ENCODE data around the gene MYH3.

Gene MYH3

GRCh38 chr17:10613775-10614513 is 43.2 kb downstream of the MYH3 start:
- DNase-seq (ENCODE audit: low read depth), result no peak

DNA sequence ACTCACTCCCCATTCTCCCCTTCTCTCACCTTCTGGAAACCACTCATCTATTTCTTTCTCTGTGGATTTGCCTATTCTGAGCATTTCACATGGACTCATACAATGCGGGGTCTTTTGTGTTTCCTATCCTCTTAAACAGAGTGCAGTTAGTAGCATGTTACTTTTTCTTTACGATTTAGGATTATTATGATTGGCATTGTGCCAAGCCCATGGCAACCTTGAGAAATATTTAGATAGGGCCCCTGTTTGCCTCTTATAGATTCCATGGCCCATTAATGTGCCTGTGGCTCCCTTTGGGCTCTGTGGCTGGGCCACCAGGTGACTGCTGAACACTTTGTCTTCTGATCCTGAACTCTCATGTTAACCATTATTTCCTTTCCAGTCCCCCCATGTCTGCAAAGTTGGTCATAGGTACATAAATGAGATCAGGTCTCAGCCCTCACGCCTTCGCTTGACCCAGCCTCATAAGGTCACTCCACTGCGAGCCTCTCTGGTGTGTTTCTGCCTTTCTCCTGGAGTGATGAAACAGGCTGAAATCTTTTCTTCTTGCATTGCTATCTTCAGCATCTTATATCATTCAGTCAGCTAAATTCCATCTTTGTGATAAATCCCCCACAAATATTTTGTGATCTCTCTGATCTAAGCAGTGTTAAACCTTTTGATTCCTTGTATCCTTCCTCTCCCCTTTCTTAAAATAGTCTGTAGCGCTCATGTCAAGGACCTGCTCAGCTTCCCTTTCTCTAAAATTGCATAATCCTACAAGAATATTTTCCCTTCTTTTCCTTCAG is 44.0 kb downstream of the MYH3 start:
- DNase-seq (ENCODE audit: low read depth), result no peak

- no peak for DNase-seq (ENCODE audit: low read depth)
Measured at GRCh38 chr17:10610884-10611283, 46.2 kb downstream of the MYH3 start.

DNA sequence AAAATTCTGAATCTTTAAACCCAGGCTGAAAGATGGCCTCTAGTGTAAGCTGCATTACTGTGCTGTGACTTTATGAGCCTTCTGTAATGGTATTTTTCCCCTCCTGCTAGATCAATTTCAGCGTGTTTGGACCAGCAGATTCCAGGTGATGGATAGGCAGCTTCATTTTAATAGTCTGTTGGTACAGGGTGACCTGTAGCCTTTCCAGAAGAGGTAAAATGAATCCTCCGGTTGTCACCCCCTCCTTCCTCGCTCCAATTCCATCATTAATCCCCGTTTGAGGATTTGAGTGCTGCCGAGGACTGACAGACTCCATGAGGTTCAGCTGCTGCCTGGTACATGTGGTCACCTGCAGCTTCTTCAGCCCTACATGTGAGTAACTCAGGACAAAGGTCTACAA is 48.9 kb downstream of the MYH3 start:
- no peak for DNase-seq (ENCODE audit: low read depth)

GRCh38 chr17:10606110-10606509 is 51.0 kb downstream of the MYH3 start:
- no peak for DNase-seq (ENCODE audit: low read depth)

DNA sequence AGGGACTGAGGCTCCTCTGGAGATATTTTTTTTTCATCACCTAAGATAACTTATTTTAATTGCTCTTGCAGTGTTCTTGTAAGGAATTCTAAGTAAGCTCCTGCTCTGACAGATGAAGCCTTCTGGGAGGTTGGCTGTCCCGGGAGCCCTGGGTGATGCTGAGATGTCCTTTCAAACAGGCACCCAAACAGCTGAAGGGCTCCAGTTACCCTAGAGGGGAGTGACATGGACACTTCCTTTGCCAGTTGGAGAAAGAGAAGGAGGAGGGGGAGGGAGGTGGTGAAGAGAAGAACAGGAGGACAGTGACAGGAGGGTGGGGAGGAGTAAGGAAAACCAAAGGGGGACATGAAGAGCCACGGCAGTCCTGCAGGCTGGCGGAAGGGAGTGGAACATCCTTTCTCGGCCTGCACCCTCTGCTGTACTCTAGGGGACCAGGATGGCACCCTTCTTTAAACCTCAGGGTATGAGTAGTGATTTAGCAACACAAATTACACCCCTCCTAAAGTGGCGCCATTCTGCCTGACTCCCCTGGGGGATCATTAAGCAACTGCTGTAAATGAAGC is 51.8 kb downstream of the MYH3 start:
- no peak for DNase-seq (ENCODE audit: low read depth)

- no peak for DNase-seq (ENCODE audit: low read depth)
Measured at GRCh38 chr17:10604521-10604920, 52.6 kb downstream of the MYH3 start.

GRCh38 chr17:10603931-10604330 is 53.2 kb downstream of the MYH3 start:
- DNase-seq (ENCODE audit: low read depth), result no peak

DNA sequence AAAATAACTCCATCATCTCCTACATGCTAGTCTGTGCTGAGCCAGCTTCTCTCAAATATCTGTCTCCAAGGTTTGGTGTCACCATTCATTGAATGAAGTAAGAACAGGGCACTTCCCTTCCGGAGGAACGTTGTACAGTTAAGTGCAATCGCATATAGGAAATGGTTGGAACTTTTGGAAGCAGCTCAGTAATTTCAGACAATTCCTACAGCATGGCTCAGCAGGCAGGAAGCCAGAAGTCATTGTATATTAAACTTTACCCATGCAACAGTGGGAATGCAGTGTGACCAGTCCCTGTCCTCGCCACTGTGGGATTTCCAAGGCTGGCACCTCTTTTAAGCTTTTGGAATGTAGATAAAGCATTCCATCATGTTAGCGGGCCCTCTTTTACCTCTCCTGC is 56.5 kb downstream of the MYH3 start:
- no peak for DNase-seq (ENCODE audit: low read depth)

GRCh38 chr17:10598621-10599020 is 58.5 kb downstream of the MYH3 start:
- DNase-seq (ENCODE audit: low read depth), result no peak

DNA sequence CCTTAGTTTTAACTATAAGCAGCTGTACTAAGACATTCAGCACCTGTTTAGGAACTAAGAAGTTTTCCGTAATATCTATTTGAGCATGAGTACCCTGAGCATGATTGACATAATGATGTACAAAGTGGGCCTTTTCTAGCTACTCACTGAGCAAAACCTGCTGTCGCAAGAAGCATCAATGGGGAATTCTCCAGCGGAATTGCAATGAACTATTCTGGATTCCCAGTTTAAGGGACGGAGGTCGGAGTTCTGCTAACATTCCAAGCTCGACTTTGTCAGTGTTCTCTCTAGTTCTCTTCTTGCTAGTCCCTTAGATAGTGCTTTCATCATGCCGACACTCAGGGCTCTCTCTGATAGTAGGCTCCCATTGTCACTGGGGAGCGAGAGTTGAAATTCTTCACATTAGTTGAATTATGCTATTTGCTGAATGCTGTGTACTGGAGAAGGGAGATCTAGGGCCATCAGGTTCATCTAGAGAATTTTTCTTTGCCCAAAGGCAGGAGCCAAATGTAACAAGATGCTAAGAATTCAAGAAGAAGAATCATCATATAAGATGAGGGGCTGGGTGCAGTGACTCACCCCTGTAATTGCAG is 67.5 kb downstream of the MYH3 start:
- no peak for DNase-seq (ENCODE audit: low read depth)

GRCh38 chr17:10585529-10585928 is 71.6 kb downstream of the MYH3 start:
- no peak for DNase-seq (ENCODE audit: low read depth)

- no peak for DNase-seq (ENCODE audit: low read depth)
Measured at GRCh38 chr17:10583834-10584233, 73.3 kb downstream of the MYH3 start.

- no peak for DNase-seq (ENCODE audit: low read depth)
Measured at GRCh38 chr17:10579270-10579669, 77.8 kb downstream of the MYH3 start.
